Daoy (cell line): ENCODE measurements around the gene LSAMP. TPM values are rescaled to one million over a fixed set of nuclear protein-coding genes. Genes with fewer than 3 reads are reported as not detected.
A peak's percentile ranks its signal among the peaks of the same experiment; 100 is the strongest.

Source experiments
- DNase-seq: peaks from one replicate; pipeline ENCODE4 v3.0.0-alpha.2; 2015; ENCODE audit warnings: low read depth
- total RNA-seq: library from RNA; depleted of rRNA; stranded (reverse); fragments of >200 nt; shearing (Covaris generic); gene quantifications from 2 replicates; pipeline ENCODE4 v1.2.3, GENCODE V29; 2014

The LSAMP gene
- total RNA-seq, 1 experiment from 2014 or later = 7.1 TPM

DNA sequence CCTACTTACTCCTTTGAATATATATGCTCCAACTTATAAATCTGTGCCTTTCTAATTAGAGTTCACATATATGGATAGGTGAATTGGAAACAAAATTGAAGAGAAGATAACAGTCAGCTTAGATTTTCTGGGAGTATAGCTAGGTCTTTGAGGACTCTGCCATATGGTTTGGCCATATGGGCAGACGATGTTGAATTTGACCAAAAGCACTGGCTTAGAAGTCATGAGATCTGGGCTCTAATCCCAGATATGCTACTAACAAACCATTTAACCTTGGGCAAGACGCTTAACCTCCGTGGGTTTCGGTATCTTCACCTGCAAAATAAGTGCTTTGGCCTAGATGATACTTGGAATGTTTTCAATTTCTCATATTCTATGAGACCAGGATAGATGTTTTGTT lies 154.1 kb downstream of the LSAMP start:
- no peak for DNase-seq

DNA sequence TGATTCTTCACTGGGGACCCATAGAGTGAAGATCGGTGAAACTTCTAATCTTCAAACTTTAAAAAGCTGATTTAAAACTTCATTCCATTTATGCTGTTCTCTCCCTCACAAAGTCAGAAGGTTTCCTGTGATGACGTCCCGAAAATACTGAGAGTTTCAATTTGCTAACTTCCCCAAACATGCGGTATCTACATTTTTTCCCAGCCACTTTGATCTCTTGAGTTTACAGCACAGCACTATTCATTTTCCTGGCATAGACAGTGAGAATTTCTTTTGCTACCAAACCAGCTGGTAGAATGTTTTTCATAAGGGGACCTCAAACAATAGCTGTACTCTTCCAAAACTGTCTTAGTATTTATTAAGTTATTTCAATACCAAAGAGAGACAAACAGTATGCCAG lies 156.8 kb downstream of the LSAMP start:
- DNase-seq = no peak

DNA sequence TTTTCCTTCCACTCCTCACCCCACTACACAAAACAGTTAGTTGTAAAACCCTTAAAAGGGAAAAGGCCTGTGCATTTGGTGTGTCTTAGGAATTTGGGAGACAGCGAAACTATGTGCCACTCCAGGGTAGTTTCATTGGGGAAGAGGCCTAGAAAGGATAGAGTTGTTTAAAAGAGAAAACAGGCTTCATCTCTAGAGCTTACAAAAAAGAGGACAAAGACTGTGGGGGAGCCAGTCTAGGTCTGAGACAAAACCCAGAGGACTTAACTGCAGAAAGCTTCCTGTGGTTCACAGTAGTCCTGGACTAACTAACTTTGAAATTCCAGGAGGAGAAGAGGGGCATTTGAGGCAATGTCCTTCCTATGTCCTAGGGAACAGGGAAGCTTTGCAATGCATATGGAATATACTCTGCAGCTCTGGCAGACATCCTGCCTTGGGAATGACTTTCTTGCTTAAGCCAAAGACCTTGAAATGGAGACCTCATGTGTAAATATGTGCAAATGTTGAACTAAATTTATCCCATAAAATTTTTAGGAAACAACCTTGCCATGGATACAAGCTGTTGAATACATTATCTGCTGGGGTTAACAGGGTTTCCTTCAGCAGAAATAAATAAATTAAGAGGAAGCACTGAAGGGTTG lies 159.4 kb downstream of the LSAMP start:
- no peak for DNase-seq

DNA sequence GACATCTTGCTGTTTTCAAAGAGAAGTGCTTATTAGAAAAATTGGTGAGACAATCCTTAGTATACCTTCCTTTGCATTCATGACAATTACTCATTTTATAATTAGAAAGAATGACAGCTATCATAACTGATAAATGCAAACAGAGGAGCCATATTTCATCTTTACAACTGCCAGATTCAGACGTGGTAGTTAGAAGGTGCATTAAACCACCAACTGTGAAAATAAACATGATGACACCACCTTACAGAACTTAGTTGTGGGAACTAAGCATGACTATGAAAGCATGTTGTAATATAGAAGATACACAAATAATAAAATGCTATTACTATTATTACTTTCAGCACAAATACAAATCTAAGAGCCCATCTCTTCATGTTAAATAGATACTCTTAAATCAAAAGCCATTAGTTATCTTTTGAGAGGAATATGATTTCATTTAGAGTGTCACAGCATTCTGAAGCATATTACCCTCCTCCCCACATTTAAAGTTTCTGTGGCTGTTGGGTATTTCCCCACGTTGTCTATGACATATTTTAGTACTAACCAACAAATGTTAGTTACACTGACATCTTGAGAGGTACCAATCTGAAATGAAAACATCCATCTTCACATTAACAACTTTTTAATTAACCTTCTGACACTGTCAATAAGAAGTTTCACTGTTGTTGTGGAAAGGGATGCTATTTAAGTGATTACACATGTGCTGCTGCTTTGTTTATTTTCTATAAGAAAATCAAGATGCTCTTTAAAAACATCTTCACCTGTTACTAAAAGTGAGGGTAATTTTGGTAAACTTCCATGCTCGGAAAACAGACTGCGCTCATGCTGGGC lies 163.8 kb downstream of the LSAMP start:
- DNase-seq = no peak

DNA sequence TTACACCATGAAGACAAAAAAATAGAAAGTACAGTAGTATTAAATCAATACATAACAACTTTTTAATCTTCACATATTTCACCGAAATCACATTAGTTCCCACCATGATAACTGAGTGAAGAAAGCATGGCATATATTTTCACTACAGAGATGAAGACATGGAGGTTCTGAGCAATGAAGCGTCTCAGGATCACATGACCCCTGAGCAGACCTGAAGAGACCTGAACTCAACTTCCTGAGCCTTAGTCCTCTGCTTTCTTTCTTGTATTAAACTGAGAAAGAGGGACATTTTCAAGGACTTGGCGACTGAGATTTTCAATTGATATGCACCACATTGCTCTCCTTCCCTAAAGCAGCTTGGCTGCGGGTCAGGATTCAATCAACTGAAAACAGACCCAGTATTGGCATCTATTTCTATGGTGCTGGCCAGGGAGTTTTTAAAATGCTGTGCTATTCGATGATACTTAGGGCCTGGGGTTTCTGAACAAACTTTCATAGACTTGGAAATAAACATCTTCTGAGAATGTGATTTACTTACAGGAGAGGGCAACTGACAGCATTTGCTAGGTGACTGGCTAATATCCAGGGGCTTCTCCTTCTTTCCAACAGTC lies 165.1 kb downstream of the LSAMP start:
- DNase-seq = no peak

DNA sequence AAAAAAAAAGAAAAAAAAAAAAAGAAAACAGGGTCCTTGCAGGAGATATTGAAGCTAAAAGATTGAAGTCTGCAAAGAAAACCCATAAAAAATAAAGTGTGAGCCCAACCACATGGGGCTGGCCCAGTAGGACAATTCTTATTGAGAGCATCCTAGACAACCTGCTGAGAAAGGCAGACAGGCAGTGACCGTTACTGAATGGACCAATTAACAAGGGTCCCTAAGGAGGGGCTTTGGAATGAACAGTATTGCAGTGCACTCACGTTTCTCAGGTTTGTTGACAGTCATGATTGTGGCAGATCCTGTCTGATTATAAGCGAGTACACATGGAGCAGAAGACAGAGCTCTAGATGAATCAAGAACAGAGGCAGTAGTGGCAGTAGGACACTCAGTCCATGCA lies 168.6 kb downstream of the LSAMP start:
- DNase-seq = no peak

DNA sequence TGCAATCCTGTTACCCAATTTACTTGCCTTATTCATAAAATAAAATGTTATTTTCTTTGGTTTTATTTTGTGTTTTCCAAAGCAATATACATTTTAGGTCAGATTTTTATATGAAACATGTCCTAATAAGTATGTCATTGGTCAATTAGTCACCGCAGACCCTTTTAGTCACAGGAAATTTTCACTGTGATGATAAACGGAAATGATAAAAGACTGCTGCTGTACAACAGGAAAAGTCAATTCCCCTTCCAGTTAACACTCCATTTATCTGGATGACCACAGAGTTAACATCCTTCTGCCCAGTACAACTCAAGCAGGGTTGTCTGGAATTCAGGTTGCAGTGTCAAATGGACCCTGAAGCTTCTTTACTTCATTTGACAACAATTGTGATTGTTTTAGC lies 175.2 kb downstream of the LSAMP start:
- peak; percentile 33 for DNase-seq

DNA sequence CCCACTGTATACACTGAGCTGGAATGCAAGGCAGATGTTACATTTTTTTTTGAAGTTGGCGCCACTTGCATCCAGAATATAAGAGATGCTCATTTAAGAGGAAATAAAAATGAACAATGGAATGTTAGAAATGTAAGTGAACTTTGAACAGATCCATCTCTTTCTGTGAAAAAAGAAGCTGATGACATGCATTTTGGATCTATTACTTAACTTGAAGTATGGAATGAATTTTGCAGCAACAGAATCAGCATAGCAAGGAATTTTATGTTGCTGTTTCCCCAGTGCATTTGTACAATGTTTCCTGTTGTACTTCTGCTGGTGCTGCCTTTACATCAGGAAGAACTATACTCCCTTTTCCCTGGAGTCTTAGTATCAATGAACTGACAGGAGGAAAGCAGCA lies 178.2 kb downstream of the LSAMP start:
- DNase-seq = no peak

DNA sequence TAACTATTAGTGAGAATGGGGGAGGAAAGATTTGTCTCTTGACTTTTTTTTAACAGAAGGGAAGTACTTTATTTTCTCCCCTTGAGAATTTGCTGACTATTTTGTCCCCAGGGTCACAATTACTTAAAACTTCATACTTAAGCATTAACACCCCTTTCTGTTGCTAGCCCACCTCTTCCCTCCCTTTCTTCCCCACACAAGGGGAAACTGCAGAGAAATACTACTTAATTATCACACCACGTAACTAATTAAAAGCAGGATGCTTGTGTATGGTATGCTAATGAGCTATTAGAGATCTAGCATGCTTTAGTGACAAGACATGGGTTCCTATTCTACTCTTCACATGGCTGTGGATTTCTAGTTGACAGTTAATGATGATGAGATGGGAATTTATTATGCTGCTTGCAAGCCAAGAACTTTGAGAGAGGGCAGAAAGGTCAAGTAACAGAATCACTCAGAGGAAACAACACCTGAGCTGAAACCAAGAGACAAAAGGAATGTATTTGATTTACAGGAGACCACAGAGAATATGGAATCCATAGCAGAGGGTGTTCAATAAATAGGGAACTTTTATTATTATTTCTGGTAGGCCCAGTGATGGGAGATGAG lies 179.2 kb downstream of the LSAMP start:
- DNase-seq = no peak

DNA sequence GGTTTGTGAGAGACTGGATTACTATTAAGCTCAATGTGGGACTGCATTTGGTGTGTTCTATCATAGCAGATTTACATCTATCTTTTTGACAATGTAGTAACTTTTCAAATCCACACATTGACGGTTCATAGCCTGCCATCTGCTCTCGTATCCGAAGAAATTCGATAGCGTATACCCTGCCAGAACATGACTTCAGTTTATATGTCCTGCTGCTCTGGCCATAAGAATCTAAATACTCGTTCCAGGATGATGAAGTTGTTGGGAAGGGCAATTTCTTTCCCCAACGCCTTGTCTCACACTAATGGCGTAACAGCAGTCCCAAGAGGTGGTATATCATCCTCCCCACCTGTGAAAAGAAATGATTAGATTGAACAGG lies 180.0 kb downstream of the LSAMP start:
- DNase-seq = no peak

DNA sequence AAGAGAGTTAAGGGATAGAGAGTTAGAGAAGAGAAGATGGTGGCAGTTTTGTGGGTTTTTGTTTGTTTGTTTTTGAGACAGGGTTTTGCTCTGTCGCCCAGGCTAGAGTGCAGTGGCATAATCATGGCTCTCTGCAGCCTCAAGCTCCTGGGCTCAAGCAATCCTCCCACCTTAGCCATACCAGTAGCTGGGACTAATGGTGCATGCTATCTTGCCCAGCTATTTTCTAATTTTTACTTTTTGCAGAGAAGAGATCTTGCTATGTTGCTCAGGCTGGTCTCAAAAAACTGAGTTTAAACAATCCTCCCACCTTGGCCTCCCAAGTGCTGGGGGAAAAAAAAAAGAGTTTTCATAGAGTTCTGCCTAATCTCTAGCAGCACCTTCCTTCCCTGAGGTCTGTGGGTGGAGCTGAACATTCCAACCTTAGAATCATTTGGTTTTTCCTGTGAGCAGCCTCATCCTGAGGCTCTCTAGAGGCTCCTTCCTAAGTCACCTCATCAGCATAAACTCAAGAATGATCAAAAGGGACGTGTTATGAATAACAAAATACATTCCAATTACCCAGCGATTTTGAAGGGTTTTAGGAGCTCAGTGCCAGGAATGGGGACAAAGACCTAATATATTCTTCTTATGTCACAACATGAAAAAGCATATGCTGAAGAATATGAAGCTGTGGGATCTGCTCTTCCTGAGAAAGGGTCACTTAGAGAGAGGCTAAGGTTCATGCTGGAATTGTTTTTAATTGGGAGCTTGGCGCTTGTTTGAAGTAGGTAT lies 180.6 kb downstream of the LSAMP start:
- DNase-seq = peak; percentile 9

DNA sequence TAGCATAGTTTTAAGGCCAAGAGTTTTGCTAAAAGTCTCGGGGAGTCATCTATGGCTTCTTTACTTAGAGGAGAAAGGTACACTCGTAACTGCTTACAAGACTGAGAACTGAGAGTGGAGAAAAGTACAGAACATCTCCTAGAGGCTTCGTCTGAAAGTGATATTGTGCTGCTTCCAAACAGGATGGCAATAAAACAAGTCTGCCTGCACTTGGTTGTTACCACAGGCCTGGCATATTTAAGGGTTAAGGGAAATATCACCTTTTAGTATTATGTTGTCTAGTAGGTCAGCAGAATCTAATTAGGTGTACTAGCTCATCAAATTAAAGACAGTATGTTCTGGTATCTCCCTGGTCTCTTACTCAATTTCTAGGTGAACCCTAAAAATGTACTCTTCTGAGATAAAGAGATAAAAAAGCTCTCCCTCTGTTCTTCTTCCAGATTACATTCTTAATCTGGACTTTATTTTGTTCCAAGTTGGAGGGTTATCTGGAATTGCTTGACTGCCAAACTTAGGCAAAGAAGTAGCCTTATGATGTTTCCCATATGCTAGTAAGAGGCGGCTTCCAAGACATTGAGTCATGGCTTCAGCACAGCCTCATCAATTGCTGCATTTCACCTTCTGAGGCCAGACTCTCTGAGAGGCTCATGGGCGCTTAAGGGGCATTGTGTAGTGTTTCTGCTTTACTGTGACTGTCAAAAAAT lies 181.3 kb downstream of the LSAMP start:
- DNase-seq = peak; percentile 27

DNA sequence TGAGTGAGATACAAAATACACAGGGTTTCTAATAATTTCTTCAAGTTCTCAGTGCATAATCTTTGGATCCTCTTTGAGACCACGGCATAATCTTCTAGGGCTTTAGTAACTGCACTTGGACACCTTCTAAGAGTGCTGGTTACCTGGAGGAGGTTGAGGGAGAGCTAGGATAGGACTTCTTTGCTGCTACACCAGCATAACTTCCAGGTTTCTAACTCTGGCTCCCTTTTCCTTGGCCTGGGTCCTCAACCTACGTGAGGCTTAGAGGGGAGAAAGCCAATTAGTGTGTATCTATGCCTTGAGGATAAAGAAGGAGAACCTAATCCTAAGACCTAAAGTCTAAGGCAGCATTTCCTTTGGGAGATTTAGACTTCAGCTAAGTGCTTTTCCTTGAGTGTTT lies 184.8 kb downstream of the LSAMP start:
- DNase-seq = no peak

DNA sequence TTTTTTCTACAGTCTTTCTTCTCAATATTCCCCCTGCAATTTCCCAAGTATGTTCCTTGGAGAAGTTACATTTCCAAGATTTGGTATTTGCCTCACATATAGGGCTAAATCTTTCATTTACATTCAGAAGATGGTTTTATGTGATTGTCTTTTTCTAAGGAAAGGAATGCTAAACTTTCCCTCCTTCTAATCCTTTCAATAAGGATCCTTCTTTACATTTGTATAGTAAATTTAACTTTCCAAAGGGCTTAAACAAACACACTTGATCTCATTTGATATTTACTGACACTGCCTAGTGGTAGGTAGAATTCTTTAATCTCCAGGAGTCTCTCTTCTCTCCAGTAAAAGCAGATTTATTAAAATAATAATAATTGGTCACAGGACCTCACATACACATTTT lies 185.3 kb downstream of the LSAMP start:
- no peak for DNase-seq

DNA sequence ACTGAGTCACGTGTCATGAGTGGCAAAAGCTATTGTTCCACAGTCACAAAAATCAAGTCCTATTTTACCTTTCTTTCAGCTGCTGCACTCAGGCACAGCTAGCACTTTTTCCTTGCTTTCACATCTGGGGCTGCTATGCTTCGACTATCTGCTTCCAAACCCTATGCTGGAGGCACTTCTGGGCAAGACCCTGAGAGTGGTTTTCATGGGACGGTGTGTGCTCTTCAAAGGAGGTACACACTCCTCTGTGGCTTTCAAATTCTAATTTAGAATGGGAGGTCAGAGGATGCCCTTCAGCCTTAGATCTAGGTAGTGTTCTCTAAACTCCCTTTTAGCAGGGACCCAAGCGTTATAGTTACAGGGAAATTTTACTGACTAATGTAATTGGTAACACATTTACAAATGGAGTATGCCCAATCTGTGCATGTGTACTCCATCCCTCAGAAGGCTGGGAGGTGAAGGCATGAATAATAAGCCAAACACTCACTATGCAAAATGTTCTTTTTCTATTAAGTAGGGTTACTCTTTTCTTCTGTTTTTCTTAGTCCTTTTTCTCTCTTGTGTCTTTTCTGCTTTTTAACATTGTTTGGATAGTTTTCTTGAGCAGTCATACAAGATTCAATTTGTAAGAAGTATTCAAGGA lies 188.3 kb downstream of the LSAMP start:
- DNase-seq = no peak

DNA sequence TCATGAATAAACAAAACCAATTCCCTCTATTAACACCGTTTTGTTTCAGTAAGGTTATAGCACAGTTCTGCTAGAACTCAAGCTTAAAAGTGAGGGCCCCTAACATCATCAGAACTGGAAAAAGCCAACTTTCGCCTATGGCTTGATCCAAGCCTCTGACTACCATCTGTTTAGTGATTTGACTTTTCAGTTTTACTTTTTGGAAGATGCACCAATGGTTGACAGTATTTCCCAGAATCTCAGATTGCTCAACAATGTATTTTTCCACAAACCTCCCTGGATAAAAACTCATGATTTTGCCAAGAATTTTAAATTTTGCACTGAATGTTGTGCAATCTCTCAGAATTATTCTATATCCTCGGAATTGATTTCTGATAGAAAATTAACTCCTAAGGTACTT lies 190.7 kb downstream of the LSAMP start:
- no peak for DNase-seq

DNA sequence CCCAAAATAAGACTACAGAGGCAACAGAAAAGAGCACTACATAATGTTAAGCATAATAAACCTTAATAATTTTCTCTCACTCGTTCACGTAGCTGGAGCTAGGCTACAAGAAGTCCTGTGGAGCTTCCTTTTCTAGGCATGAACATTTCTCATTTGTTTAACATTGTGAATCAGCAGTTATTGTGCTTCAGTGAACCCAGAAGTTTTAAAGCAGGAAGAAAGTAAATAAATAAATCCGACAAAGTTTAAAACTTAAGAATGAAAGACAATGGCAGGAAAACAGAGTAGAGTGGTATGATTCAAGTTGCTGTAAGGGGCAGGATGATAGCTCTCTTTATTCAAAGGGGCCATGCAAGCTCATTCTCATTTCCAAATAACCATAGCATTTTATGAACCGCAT lies 191.8 kb downstream of the LSAMP start:
- no peak for DNase-seq

DNA sequence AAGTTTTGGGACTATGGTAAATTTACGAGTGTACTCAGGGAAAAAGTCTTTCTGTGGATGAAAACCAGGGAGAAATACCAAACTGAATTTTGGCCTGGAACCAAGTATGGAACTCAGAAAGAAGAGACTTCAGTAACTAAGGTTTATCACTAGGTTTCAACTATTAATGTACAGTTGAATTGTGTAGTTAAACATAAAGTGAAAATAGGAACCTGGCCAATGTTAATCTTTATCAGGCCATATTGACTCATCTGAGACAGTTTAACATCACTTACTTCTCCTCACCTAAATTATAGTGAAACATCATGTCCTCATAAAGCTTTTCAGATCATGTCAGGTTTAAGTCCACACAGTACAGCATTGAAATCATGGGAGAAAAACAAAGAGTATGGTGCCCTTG lies 197.7 kb downstream of the LSAMP start:
- DNase-seq = no peak

DNA sequence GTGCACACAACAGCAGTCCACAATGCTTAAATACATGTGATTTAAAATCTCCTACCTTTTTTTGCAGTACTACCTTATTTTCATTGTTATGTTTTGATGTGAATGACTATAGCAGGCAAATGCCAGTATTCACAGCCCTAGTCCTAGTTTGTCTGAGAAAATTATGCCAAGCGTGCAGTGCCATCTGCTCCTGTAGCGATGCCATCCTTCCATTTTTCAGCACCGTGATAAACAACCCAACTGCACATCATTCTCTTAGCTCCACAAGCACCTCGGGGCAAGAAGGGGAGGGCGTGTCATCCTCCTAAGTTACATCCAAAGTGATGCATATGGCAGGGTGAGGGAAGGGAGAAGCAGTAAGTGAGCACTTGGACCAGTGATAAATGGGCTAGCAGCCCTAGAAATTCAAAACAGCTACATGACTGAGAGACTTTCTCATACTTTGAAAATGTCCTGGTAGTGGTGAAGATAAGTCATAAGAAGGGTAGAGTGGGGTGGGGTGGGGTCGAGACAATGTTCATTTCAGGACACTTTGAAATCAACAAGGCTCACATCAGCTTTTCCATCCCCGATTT lies 198.8 kb downstream of the LSAMP start:
- no peak for DNase-seq

DNA sequence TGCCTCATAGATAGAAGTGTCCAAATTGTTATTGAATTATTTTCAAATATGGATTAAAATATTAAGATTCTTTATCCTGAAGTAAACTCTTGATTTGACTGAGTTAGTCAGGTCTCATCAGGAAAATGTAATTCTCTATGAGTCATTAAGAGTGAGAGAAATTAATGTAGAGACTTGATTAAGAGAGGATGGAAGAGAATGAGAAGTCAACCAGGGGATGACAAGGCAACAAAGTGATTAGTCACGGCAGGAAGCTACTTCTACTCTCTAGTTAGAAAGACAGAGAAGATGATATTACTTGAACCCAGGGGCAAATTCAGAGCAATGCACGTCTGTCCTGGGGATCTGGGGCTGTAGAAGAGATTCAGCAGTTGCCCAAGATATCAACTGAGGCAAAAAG lies 202.5 kb downstream of the LSAMP start:
- peak; percentile 11 for DNase-seq
